Transverse colon (tissue), 4 donors: ENCODE measurements around the gene NCK1. TPM values are rescaled to one million over a fixed set of nuclear protein-coding genes. Genes with fewer than 3 reads are reported as not detected.

Experiments
- DNase-seq: peaks from one replicate; pipeline ENCODE4 v3.0.0-alpha.2; 2019
- H3K27ac ChIP-seq, 4 donors: fragments of 200-600 bp; sonication (generic); 2 replicates each; pipeline ENCODE4 v1.5.1; 2016 to 2018; ENCODE audit warnings: inconsistent platforms in 4 of 4
- H3K27me3 ChIP-seq: fragments of 200-600 bp; sonication (generic); 2 replicates; pipeline ENCODE4 v1.5.1; 2017; ENCODE audit warnings: inconsistent platforms
- H3K36me3 ChIP-seq, 4 donors: fragments of 200-600 bp; sonication (generic); 2 replicates each; pipeline ENCODE4 v1.5.1; 2017 to 2019; ENCODE audit warnings: inconsistent platforms in 4 of 4
- H3K4me1 ChIP-seq, 4 donors: fragments of 200-600 bp; sonication (generic); 2 replicates each; pipeline ENCODE4 v1.5.1; 2017 to 2020; ENCODE audit warnings: inconsistent platforms in 4 of 4
- H3K4me3 ChIP-seq, 4 donors: fragments of 200-600 bp; sonication (generic); 1 replicate in 1 of 4; 2 replicates in 3 of 4; pipeline versions ENCODE4 v1.5.1 to v1.6.1; 2017 to 2019; ENCODE audit warnings: inconsistent platforms in 4 of 4
- H3K9me3 ChIP-seq, 2 donors: fragments of 200-600 bp; sonication (generic); 2 replicates each; pipeline ENCODE4 v1.5.1; 2017 to 2019; ENCODE audit warnings: inconsistent platforms in 2 of 2
- EP300 ChIP-seq: sonication (generic); formaldehyde crosslinking; IDR thresholded peaks from one replicate; pipeline ENCODE4 v1.6.1; 2017; ENCODE audit warnings: antibody characterized with exemption, low read depth
- POLR2A ChIP-seq: fragments of 450-650 bp; IDR thresholded peaks from one replicate; pipeline ENCODE4 v1.6.1; 2016; ENCODE audit warnings: antibody characterized with exemption, mild to moderate bottlenecking, moderate library complexity
- POLR2AphosphoS5 ChIP-seq, 3 donors: sonication (generic); formaldehyde crosslinking; IDR thresholded peaks; one replicate each; pipeline ENCODE4 v1.6.1; 2016; ENCODE audit warnings: antibody characterized with exemption in 3 of 3
- WGBS, 2 donors: methylation state at CpG; one replicate each; pipeline ENCODE4 v1.1.5; 2018; ENCODE audit warnings: low coverage in 1 of 2; 5-methylcytosine and 5-hydroxymethylcytosine counted together
- in situ Hi-C, 4 donors: fragments of 200-750 bp; cut with MboI; loops; one replicate each; pipeline versions ENCODE4 v1.15.0 to v1.15.1; 2017; ENCODE audit warnings: low sequenced_read_pairs in 3 of 4, low pct_ligation_motif_present in 1 of 4, low pct_unique_long_range_greater_than_20kb in 1 of 4
- intact Hi-C: fragments of 100-400 bp; cut with DNase I; formaldehyde crosslinking; loops from one replicate; pipeline ENCODE4 v1.15.1; 2023; ENCODE audit warnings: low total_unique reads
- total RNA-seq, 4 donors: library from RNA; depleted of rRNA; stranded (reverse); fragments of >200 nt; gene quantifications; one replicate each; pipeline ENCODE4 v1.1.0, GENCODE V29; 2016
- TF ChIP-seq, protein P1 (sequence below), 5 experiments: fragments of 200-600 bp in 3 of 5; fragments of 450-650 bp in 2 of 5; sonication (generic) in 3 of 5; IDR thresholded peaks; 1 replicate in 2 of 5; 2 replicates in 3 of 5; pipeline ENCODE4 v1.5.1; 2016 to 2017; ENCODE audit warnings: antibody characterized with exemption in 5 of 5, inconsistent platforms in 3 of 5, mild to moderate bottlenecking in 2 of 5, moderate library complexity in 1 of 5

The NCK1 gene
- total RNA-seq, 4 donors from 2014 or later, result 0.80 to 71.4 (median 45.2) TPM

DNA sequence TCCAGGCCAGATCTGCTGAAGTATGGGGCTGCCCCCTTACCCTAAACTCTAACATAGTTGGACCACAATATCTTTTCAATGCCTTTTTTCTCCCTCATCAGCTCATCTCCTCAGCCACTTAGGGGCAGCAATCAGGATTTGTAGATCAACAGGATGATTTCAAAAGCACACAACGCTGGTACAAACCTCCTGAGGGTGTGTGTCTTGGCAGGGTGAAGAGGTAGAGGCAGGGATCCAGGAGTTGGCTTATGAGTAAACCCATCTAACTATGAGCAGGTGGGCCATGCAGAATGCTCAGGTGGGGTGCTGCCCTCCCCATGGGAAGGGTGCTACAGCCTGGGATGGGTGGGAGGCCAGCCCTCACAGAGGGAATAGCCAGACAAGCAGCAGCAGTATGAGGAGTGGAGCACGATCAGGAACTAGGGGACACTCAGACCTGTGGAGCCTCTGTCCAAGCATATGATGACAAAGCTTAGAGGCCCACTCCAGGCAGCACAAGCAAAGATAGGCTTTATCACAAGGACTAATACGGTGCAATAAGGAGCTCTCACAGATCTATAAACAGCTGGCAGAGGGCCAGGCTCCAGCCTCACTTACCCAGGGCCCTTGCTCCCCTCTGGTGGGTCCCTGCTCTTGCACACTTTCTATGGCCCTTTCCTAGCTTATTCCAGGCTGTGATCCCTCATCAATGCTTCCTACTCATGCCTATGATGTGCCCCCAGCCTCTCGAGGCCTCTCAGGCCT, 127.9 kb downstream of the NCK1 start:
- H3K4me3 ChIP-seq, result no peak overlapping the region
- H3K9me3 ChIP-seq, result no peaks in the 10 kb centered on the region
- intact Hi-C loops, result no loop called here
- H3K27ac ChIP-seq, result no peak overlapping the region
- peak; percentile 35 for DNase-seq
- H3K36me3 ChIP-seq, result no peaks in the 10 kb centered on the region
- TF ChIP-seq, protein P1, sequence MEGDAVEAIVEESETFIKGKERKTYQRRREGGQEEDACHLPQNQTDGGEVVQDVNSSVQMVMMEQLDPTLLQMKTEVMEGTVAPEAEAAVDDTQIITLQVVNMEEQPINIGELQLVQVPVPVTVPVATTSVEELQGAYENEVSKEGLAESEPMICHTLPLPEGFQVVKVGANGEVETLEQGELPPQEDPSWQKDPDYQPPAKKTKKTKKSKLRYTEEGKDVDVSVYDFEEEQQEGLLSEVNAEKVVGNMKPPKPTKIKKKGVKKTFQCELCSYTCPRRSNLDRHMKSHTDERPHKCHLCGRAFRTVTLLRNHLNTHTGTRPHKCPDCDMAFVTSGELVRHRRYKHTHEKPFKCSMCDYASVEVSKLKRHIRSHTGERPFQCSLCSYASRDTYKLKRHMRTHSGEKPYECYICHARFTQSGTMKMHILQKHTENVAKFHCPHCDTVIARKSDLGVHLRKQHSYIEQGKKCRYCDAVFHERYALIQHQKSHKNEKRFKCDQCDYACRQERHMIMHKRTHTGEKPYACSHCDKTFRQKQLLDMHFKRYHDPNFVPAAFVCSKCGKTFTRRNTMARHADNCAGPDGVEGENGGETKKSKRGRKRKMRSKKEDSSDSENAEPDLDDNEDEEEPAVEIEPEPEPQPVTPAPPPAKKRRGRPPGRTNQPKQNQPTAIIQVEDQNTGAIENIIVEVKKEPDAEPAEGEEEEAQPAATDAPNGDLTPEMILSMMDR (IDR thresholded peaks at IDR 0.05), result no peak
- TF ChIP-seq POLR2AphosphoS5 (IDR thresholded peaks at IDR 0.05), result no peak
- TF ChIP-seq POLR2A, result no peak
- TF ChIP-seq EP300, result no peak
- in situ Hi-C loops, result loop anchor here in 1 of 4 donors (25.0 kb wide), 1 partner anchor 128 kb away; the partner anchor contains the start of gene NCK1
- H3K4me1 ChIP-seq, result peaks cover 6 to 22% (median 12%) of the 10 kb centered on the region in 4 donors
- no peaks in the 10 kb centered on the region for H3K27me3 ChIP-seq
- WGBS, 2 donors, result 69% methylated on average over 4 of the region's 4 CpGs; no CpG with 5 or more reads in 1 of the 2 donors

DNA sequence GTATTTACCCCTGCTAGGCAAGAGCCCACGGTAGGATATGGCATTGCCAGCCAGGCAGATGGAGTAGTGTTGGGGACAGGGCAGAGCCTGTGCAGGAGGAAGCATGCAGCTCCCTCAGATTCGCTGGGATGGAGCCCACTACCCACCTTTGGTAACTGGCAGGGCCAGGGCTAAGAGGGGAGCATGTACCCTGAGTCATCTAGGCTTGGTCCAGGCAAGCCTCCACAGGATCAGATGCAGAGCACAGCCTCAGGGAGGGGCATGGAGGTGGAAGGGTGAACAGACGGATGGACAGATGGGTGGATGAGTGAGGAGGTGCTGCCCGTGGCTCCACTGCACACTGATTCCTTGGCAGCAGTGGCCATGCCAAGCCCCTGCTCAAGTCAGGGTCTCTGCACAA, 128.8 kb downstream of the NCK1 start:
- no peaks in the 10 kb centered on the region for H3K36me3 ChIP-seq
- in situ Hi-C loops, result loop anchor here in 1 of 4 donors (25.0 kb wide), 1 partner anchor 129 kb away; the partner anchor contains the start of gene NCK1
- H3K4me3 ChIP-seq, result no peak overlapping the region
- no peak for DNase-seq
- no peaks in the 10 kb centered on the region for H3K9me3 ChIP-seq
- intact Hi-C loops, result no loop called here
- no peaks in the 10 kb centered on the region for H3K27me3 ChIP-seq
- H3K27ac ChIP-seq, result no peak overlapping the region
- WGBS, 2 donors, result 83 to 96% methylated on average over 1 to 4 of the region's 4 CpGs
- H3K4me1 ChIP-seq, result peaks cover 12 to 23% (median 17%) of the 10 kb centered on the region in 4 donors
- TF ChIP-seq, protein P1 (IDR thresholded peaks at IDR 0.05), result no peak
- TF ChIP-seq EP300, result no peak
- no peak for TF ChIP-seq POLR2A
- TF ChIP-seq POLR2AphosphoS5 (IDR thresholded peaks at IDR 0.05), result no peak

DNA sequence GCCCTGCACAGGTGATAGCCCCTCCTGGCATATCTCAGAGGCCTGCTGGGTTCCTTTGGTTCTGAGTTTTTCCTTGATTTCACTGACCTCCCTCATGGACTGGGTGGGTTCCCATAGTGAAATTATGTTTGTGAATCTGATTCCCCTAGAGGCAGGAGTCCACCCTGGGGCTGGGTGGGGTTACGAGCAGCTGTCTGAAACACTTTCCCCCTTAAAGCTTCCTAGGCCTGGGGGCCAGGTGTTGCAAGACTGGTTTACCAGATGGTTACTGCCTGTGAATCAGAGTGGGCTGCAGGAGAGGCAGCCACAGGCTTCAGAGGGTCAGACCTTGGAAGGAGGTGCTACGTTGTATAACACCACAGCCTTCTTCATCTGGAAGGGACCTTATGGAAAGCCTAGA, 130.1 kb downstream of the NCK1 start:
- Histone ChIP-seq H3K27me3 (no peaks in the 10 kb centered on the region), H3K9me3 (no peaks in the 10 kb centered on the region), H3K4me1 (peaks cover 12 to 30% (median 20%) of the 10 kb centered on the region in 4 donors), H3K27ac (no peak overlapping the region), H3K4me3 (no peak overlapping the region), H3K36me3 (no peaks in the 10 kb centered on the region)
- no peak for TF ChIP-seq EP300
- TF ChIP-seq POLR2A, result no peak
- TF ChIP-seq, protein P1 (IDR thresholded peaks at IDR 0.05), result no peak
- TF ChIP-seq POLR2AphosphoS5 (IDR thresholded peaks at IDR 0.05), result no peak
- intact Hi-C loops, result no loop called here
- in situ Hi-C loops, result loop anchor here in 1 of 4 donors (25.0 kb wide), 1 partner anchor 130 kb away; the partner anchor contains the start of gene NCK1
- 94% methylated on average over 2 of the region's 2 CpGs; no CpG with 5 or more reads in 1 of the 2 donors for WGBS, 2 donors
- no peak for DNase-seq

DNA sequence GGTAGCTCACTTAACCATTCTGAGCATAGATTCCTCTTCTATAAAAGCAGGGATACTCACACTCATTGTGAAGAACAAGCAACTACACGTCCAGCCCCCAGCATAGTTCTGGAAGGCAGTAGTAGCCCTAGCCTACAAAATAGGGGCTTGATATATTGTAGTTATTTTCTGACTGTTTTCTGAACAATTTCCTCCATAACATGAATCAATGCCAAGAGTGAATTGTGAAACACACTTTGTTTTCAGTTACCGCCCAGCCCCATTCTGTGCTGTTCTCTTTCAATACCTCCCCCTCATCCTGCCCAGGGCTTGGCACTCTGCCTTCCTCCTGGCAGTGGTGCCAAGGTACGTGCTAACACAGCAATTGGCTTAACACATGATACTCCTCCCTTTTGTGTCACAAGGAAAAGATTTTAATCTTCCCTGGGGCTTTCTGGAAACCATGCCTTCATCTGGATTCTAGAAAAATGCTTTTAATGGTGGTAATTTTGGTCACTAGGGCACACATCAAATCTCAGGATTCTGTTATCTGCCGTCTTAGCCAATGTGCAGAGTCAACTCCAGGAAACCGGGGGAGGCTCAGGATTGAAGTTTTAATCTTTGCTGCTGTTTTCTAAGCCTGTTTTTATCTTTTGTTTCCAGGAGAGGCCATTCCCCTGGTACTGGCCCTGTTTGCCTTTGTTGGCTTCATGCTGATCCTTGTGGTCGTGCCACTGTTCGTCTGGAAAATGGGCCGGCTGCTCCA, 132.9 kb downstream of the NCK1 start:
- Histone ChIP-seq H3K4me1 (peaks cover 12 to 28% (median 19%) of the 10 kb centered on the region in 4 donors), H3K36me3 (no peaks in the 10 kb centered on the region), H3K27me3 (no peaks in the 10 kb centered on the region), H3K9me3 (no peaks in the 10 kb centered on the region), H3K27ac (peak overlapping the region; percentile 82 to 88 (median 85)), H3K4me3 (no peak overlapping the region)
- intact Hi-C loops (no loop called here), in situ Hi-C loops (loop anchor here in 1 of 4 donors (25.0 kb wide), 1 partner anchor 133 kb away; the partner anchor contains the start of gene NCK1)
- 28 to 46% methylated on average over 3 to 8 of the region's 8 CpGs for WGBS, 2 donors
- TF ChIP-seq POLR2AphosphoS5 (IDR thresholded peaks at IDR 0.05) (peak; percentile 17 to 85 (median 72)), EP300 (peak; percentile 3), POLR2A (no peak)
- TF ChIP-seq, protein P1 (IDR thresholded peaks at IDR 0.05), result no peak
- DNase-seq, result peak; percentile 92
